Thyroid gland (tissue), 4 donors: ENCODE measurements around the gene C17orf75. TPM values are rescaled to one million over a fixed set of nuclear protein-coding genes. Genes with fewer than 3 reads are reported as not detected.

Experiments
- DNase-seq, 2 donors: peaks; one replicate each; pipeline ENCODE4 v3.0.0-alpha.2; 2019
- H3K27ac ChIP-seq, 3 donors: fragments of 200-600 bp; sonication (generic); 1 replicate in 2 of 3; 2 replicates in 1 of 3; pipeline ENCODE4 v1.5.1; 2016 to 2019; ENCODE audit warnings: mild to moderate bottlenecking in 1 of 3, moderate library complexity in 1 of 3
- H3K27me3 ChIP-seq: fragments of 200-600 bp; sonication (generic); one replicate; pipeline ENCODE4 v1.5.1; 2019
- H3K36me3 ChIP-seq, 2 donors: fragments of 200-600 bp; sonication (generic); one replicate each; pipeline ENCODE4 v1.5.1; 2016 to 2019
- H3K4me1 ChIP-seq, 2 donors: fragments of 200-600 bp; sonication (generic); one replicate each; pipeline ENCODE4 v1.5.1; 2017 to 2019
- H3K4me3 ChIP-seq, 3 donors: fragments of 200-600 bp; sonication (generic); replicated peaks in 1 of 3; 1 replicate in 2 of 3; 2 replicates in 1 of 3; pipeline ENCODE4 v1.5.1; 2016; ENCODE audit warnings: mild to moderate bottlenecking in 1 of 3
- H3K9me3 ChIP-seq: fragments of 200-600 bp; sonication (generic); one replicate; pipeline ENCODE4 v1.5.1; 2017
- CTCF ChIP-seq, 6 experiments: fragments of 200-600 bp in 3 of 6; fragments of 450-650 bp in 3 of 6; sonication (generic) in 3 of 6; IDR thresholded peaks; one replicate each; pipeline ENCODE4 v1.5.1; 2016 to 2019; ENCODE audit warnings: antibody characterized with exemption in 6 of 6, mild to moderate bottlenecking in 2 of 6, inconsistent platforms in 1 of 6, moderate library complexity in 1 of 6
- POLR2A ChIP-seq, 2 donors: fragments of 450-650 bp; IDR thresholded peaks; one replicate each; pipeline ENCODE4 v1.6.1; 2017; ENCODE audit warnings: antibody characterized with exemption in 2 of 2, mild to moderate bottlenecking in 2 of 2, moderate library complexity in 1 of 2
- WGBS, 2 donors: methylation state at CpG; one replicate each; pipeline ENCODE4 v1.1.5; 2017; 5-methylcytosine and 5-hydroxymethylcytosine counted together
- intact Hi-C: fragments of 100-400 bp; cut with DNase I; formaldehyde crosslinking; loops from one replicate; pipeline ENCODE4 v1.15.1; 2023
- total RNA-seq, 4 donors: library from RNA; depleted of rRNA; stranded (reverse); fragments of >200 nt; gene quantifications; one replicate each; pipeline ENCODE4 v1.2.3, GENCODE V29; 2016

The C17orf75 gene
- total RNA-seq, 4 donors from 2014 or later, result 16.1 to 27.7 (median 21.9) TPM

GRCh38 chr17:32285746-32286517, 56.0 kb downstream of the C17orf75 start:
- H3K27me3 ChIP-seq, result no peaks in the 10 kb centered on the region
- intact Hi-C loops, result no loop called here
- DNase-seq, result peak; percentile 46 to 48
- no peaks in the 10 kb centered on the region for H3K9me3 ChIP-seq
- H3K4me1 ChIP-seq, result no peaks in the 10 kb centered on the region
- no peaks in the 10 kb centered on the region for H3K36me3 ChIP-seq
- WGBS, 2 donors, result 51 to 55% methylated on average over 7 to 9 of the region's 9 CpGs
- TF ChIP-seq POLR2A (IDR thresholded peaks at IDR 0.05), result no peak
- H3K4me3 ChIP-seq, result no peak overlapping the region
- no peak overlapping the region for H3K27ac ChIP-seq

GRCh38 chr17:32285306-32285705, 56.7 kb downstream of the C17orf75 start:
- Histone ChIP-seq H3K9me3 (no peaks in the 10 kb centered on the region), H3K36me3 (no peaks in the 10 kb centered on the region), H3K27me3 (no peaks in the 10 kb centered on the region), H3K4me3 (no peak overlapping the region), H3K27ac (no peak overlapping the region), H3K4me1 (no peaks in the 10 kb centered on the region)
- 93 to 94% methylated on average over 8 of the region's 8 CpGs for WGBS, 2 donors
- TF ChIP-seq POLR2A (IDR thresholded peaks at IDR 0.05), result no peak
- TF ChIP-seq CTCF (IDR thresholded peaks at IDR 0.05), result no peak
- no peak for DNase-seq
- intact Hi-C loops, result no loop called here

- no peak for DNase-seq
- intact Hi-C loops, result no loop called here
- 50 to 57% methylated on average over 20 of the region's 20 CpGs for WGBS, 2 donors
- Histone ChIP-seq H3K4me1 (no peaks in the 10 kb centered on the region), H3K27ac (no peak overlapping the region), H3K9me3 (no peaks in the 10 kb centered on the region), H3K36me3 (no peaks in the 10 kb centered on the region), H3K27me3 (no peaks in the 10 kb centered on the region), H3K4me3 (no peak overlapping the region)
- TF ChIP-seq POLR2A (IDR thresholded peaks at IDR 0.05) (no peak), CTCF (IDR thresholded peaks at IDR 0.05) (no peak)
Observed at GRCh38 chr17:32283745-32284201, 58.2 kb downstream of the C17orf75 start.

- peak in 1 of 2 donors; percentile 12 for DNase-seq
- intact Hi-C loops, result no loop called here
- Histone ChIP-seq H3K36me3 (no peaks in the 10 kb centered on the region), H3K9me3 (no peaks in the 10 kb centered on the region), H3K4me3 (no peak overlapping the region), H3K4me1 (no peaks in the 10 kb centered on the region), H3K27ac (no peak overlapping the region), H3K27me3 (no peaks in the 10 kb centered on the region)
- WGBS, 2 donors, result 28 to 39% methylated on average over 6 to 7 of the region's 9 CpGs
- no peak for TF ChIP-seq CTCF (IDR thresholded peaks at IDR 0.05)
- TF ChIP-seq POLR2A (IDR thresholded peaks at IDR 0.05), result no peak
Observed at GRCh38 chr17:32281011-32281451, 60.9 kb downstream of the C17orf75 start.

GRCh38 chr17:32279891-32280716, 61.9 kb downstream of the C17orf75 start:
- H3K4me1 ChIP-seq, result no peaks in the 10 kb centered on the region
- intact Hi-C loops, result no loop called here
- 76 to 82% methylated on average over 10 to 21 of the region's 21 CpGs for WGBS, 2 donors
- H3K9me3 ChIP-seq, result no peaks in the 10 kb centered on the region
- no peaks in the 10 kb centered on the region for H3K27me3 ChIP-seq
- no peaks in the 10 kb centered on the region for H3K36me3 ChIP-seq
- no peak overlapping the region for H3K4me3 ChIP-seq
- TF ChIP-seq CTCF (IDR thresholded peaks at IDR 0.05), result no peak
- no peak for TF ChIP-seq POLR2A (IDR thresholded peaks at IDR 0.05)
- no peak for DNase-seq
- no peak overlapping the region for H3K27ac ChIP-seq
